GM19395 (cell line): ENCODE results near the gene RCOR3.
"Not testable (repeated sequence)": the region's sequence is repeated elsewhere in the genome, so short reads cannot be mapped to it uniquely, and the experiment has no call there.

ENCODE experiments used
- ATAC-seq: cut with Tn5 transposase; IDR thresholded peaks from one replicate; pipeline ENCODE4 v1.9.1; 2021; ENCODE audit warnings: mild to moderate bottlenecking, moderate library complexity; ENCODE audit not compliant: unreplicated experiment

Gene RCOR3

GRCh38 chr1:211259638-211260126 is 516 bp downstream of the RCOR3 start:
- no peak for ATAC-seq

- peak; percentile 52 for ATAC-seq
These were observed 1.3 kb downstream of the RCOR3 start for GRCh38 chr1:211260141-211261107.

- ATAC-seq = no peak
These were observed 2.1 kb downstream of the RCOR3 start for GRCh38 chr1:211261229-211261628.

DNA sequence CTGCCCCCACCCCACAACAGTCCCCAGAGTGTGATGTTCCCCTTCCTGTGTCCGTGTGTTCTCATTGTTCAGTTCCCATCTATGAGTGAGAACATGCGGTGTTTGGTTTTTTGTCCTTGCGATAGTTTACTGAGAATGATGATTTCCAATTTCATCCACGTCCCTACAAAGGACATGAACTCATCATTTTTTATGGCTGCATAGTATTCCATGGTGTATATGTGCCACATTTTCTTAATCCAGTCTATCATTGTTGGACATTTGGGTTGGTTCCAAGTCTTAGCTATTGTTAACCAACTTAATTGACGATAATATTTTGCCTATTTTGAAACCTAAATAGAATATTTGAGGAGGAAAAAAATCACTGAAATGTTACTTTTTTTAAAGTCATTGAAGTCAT is 3.9 kb downstream of the RCOR3 start:
- not testable (repeated sequence) for ATAC-seq

DNA sequence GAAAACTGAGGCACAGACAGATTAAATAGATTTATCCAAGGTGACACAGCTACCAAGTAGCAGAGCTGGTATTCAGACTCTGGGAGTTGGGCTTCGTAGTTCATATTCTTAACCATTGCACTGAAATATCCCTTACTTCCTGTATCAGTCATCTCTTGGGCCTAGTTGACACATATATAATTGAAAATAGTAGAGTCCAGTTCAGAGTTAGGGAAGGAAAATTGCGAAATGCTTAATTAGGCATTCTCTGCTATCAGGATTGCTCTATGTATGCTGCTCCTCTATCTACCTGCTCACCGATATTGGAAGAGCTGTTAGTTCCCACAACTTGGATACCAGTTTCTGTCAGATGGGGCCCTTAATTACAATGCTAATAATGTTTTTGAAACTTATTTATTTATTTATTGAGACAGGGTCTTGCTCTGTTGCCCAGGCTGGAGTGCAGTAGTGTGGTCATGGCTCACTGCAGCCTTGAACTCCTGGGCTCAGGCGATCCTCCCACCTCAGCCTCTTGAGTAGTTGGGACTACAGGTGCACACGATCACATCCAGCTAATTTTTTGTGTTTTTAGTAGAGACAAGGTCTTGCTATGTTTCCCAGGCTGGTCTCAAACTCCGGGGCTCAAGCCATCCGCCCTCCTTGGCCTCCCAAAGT is 8.2 kb downstream of the RCOR3 start:
- no peak for ATAC-seq

- ATAC-seq = no peak
These were observed 20.2 kb downstream of the RCOR3 start for GRCh38 chr1:211279340-211279739.

DNA sequence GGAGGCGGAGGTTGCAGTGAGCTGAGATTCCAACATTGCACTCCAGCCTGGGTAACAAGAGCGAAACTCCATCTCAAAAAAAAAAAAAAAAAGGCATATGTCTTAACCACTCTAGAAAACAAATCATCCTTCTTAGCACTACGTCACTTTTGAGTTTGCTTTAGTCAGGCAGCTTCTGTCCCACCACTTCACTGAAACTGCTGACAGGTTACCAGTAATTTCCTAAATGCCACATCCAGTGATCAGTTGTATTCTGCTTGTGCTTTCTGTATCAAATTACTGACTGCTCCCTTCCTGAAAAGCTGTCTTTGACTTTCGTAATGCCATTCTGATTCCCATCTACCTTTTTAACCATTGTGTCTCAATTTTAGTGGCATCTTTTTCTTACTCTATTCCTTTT is 21.7 kb downstream of the RCOR3 start:
- ATAC-seq = no peak

DNA sequence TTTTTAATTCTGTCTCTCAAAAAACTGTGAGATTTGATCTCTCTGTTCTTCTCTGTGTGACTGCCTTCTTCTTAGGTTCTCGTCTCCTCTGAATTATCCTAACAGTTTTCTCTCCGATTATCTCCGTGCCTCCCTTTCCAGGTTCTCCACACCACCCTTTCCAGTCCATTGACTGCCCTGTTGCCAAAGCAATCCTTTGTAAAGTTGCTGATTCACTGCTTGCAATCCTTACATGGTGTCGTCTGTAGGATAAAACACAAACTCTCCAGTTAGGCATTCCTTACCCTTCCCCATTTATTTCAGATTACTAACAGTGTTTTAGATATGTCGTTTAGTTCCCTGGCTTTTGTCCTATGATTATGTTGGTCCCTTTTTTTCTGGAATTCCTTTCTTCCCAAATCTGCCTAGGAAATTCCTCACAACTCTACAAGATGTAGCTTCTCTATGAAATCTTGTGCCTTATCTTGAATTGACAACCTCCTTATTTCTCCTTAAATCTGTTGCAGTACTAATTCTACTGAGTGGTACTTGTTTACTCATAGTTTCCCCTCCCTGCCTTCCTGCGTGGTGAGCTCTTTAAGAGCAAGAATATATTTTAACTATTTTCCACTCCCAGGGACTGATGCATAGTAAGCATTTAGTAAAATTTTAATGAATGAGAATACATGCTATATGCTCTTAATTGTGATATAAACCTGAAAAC is 22.3 kb downstream of the RCOR3 start:
- no peak for ATAC-seq

GRCh38 chr1:211282023-211282373 is 22.8 kb downstream of the RCOR3 start:
- no peak for ATAC-seq

DNA sequence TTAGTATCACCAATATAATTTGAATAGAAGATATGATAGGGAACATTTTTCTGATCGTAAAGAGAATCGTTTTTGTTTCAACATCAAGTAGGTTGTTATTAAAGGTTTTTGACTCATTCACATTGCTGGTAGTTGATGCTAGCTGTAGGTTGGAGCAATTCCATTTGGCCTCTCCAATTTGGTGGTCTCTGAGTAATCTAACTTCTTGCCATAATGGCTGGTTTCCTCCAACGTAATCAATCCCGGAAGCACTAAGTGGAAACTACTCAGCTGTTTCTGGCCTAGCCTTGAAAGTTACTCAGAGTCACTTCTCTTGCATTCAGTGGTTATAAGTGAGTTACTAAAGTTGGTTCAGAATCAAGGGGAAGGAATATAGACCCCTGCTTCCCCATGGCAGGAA is 26.0 kb downstream of the RCOR3 start:
- ATAC-seq = no peak

- ATAC-seq = no peak
These were observed 28.1 kb downstream of the RCOR3 start for GRCh38 chr1:211287218-211287617.

GRCh38 chr1:211292411-211292810 is 33.2 kb downstream of the RCOR3 start:
- ATAC-seq = no peak

DNA sequence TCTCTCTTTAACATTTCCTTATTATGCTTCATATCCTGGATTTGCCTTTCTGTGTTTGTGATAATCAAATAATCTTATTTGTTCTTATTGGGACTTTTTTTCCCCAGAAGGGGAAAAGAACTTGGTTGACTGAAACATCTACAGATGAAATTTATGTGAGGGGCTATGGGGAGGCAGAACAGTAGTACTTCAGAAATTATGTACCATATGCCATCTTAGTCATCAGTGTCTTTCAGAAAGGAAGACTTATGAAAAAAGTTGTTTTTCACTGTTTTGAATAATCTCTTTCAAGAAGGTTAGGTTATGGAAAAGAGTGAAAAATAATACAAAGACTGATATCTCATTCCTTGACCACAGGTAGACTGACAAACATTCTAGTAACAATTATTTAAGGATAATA is 37.2 kb downstream of the RCOR3 start:
- ATAC-seq = no peak

DNA sequence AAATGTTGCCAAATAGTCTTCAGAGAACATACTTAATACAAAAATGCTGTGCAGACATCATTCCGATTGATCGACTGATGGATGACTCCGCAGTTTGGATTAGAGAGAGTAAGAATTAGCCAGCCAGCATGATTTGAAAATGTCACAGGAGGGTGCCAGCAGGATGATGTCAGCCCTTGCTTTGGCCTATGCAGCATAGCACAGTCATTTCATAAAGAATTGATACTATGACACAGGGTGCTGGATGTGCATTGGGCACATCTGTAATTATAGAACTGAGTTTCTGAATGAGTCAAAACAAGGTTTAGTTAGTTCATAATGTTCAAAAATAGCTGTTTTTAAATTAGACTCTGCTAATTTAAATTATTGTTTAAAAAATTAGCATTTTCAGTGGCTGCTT is 45.9 kb downstream of the RCOR3 start:
- peak; percentile 96 for ATAC-seq

GRCh38 chr1:211309617-211310016 is 50.5 kb downstream of the RCOR3 start:
- no peak for ATAC-seq

DNA sequence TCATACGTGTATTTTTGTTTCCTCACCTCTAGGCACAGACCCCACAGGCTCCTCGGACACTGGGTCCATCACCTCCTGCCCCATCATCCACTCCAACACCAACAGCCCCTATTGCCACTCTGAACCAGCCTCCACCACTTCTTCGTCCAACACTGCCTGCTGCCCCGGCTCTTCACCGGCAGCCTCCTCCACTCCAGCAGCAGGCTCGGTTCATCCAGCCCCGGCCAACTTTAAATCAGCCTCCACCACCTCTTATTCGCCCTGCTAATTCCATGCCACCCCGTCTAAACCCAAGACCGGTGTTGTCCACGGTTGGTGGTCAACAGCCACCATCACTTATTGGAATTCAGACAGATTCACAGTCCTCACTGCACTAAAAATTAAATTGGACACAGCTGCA is 54.2 kb downstream of the RCOR3 start:
- no peak for ATAC-seq

DNA sequence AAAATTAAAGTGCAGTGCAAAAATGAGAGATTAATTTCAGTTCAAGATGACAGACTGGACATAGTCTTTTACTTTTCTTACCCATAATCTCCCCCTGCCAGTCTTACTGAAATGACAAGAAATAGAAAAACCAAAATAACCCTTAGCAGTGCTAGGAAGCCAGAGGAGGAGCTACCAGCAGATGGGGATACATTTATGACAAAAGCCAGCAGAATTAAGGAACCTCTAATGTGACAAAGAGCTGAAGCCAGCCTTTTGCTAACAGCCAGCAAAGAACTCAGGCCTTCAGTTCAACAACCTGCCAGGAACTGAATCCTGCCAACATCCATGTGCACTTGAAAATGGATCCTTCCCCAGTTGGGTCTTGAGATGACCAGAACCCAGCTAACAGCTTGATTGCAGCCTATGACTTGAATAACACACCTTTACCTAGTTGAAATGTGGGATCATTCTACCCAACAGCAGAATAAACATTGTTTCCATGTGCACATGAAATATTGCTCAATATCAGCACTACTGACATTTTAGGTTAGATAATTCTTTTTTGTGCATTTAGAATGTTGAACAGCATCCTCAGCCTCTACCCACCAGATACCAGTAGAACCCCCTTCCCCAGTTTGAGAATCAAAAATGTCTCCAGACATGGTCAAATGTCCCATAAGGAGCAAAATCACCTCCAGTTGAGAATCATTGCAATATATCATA is 59.6 kb downstream of the RCOR3 start:
- no peak for ATAC-seq

DNA sequence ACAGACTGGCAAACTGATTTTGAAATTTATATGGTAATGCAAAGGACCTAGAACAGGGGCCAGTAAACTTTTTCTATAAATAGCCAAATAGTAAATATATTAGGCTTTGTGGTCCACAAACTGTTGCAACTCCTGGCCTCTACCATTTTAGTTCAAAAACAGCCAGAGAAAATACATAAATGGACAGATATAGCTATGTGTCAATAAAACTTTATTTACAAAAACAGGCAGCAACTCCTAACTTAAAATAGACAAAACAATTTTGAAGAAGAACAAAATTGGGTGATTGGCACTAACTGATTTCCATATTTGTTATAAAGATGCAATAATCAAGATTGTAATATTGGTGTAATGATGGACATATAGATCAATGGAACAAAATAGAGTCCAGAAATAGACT is 60.7 kb downstream of the RCOR3 start:
- ATAC-seq = no peak

DNA sequence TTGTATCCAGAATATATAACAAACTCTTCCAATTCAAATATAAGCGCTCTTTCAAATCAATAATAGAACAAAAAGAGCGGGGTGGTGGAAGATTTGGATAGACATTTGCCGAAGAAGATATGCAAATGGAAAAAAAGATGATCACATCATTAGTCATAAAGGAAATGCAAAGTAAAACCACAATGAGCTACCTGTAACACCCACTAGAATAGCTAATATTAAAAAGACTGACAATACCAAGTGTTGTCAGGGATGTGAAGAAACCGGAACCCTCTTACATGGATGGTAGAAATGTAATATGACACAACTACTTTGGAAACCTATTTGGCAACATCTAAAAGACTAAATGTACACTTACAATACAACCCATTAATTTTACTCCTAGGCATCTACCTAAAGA is 61.8 kb downstream of the RCOR3 start:
- ATAC-seq = no peak

GRCh38 chr1:211321646-211322045 is 62.5 kb downstream of the RCOR3 start:
- not testable (repeated sequence) for ATAC-seq
